Lower lobe of right lung (tissue), 2 donors: ENCODE results near the gene PVR. TPM values are rescaled to one million over a fixed set of nuclear protein-coding genes. Genes with fewer than 3 reads are reported as not detected.
"Not testable (repeated sequence)": the region's sequence is repeated elsewhere in the genome, so short reads cannot be mapped to it uniquely, and the experiment has no call there.

Experiments used
- ATAC-seq, 2 donors: fragments of 200-7000 bp; cut with Tn5 transposase; one replicate each; pipeline ENCODE4 v1.9.1; 2020 to 2022; ENCODE audit warnings: mild to moderate bottlenecking in 2 of 2, moderate library complexity in 2 of 2
- DNase-seq: peaks from one replicate; pipeline ENCODE4 v3.0.0-alpha.2; 2020
- H3K27ac ChIP-seq: fragments of 200-600 bp; one replicate; pipeline ENCODE4 v1.8.0; 2022
- H3K27me3 ChIP-seq: fragments of 200-600 bp; one replicate; pipeline ENCODE4 v1.8.0; 2022; ENCODE audit warnings: low read depth
- H3K36me3 ChIP-seq: fragments of 200-600 bp; one replicate; pipeline ENCODE4 v1.8.0; 2022; ENCODE audit warnings: mild to moderate bottlenecking
- H3K4me1 ChIP-seq: fragments of 200-600 bp; one replicate; pipeline ENCODE4 v1.8.0; 2022
- H3K4me3 ChIP-seq: fragments of 200-600 bp; one replicate; pipeline ENCODE4 v1.8.0; 2022; ENCODE audit warnings: mild to moderate bottlenecking
- H3K9me3 ChIP-seq: fragments of 200-600 bp; one replicate; pipeline ENCODE4 v1.8.0; 2022
- CTCF ChIP-seq: fragments of 200-600 bp; IDR thresholded peaks from one replicate; pipeline ENCODE4 v1.8.0; 2022; ENCODE audit warnings: antibody characterized with exemption, mild to moderate bottlenecking
- intact Hi-C: fragments of 100-400 bp; cut with DNase I; formaldehyde crosslinking; loops from one replicate; pipeline ENCODE4 v1.11.0; 2022
- total RNA-seq: library from RNA; stranded (reverse); fragmentation: NEBNext Ultra II Directional; extraction: Animal tissue kit (Norgen Biotek cat#: 25700); gene quantifications from one replicate; pipeline ENCODE4 v1.2.1, GENCODE V29; 2021
- donor health status: DM: no; HTN: yes; CAD: no; lungs with severe emphysema.

Gene PVR
- total RNA-seq, 1 donor from 2014 or later = 35.0 TPM

GRCh38 chr19:44704982-44705381 is 61.3 kb downstream of the PVR start:
- H3K9me3 ChIP-seq = no peaks in the 10 kb centered on the region
- intact Hi-C loops = no loop called here
- no peak for TF ChIP-seq CTCF
- H3K36me3 ChIP-seq = no peaks in the 10 kb centered on the region
- H3K4me3 ChIP-seq = no peak overlapping the region
- DNase-seq (no peak), ATAC-seq (no peak)
- H3K4me1 ChIP-seq = no peaks in the 10 kb centered on the region
- H3K27me3 ChIP-seq = peaks cover 5% of the 10 kb centered on the region
- no peak overlapping the region for H3K27ac ChIP-seq

- H3K27ac ChIP-seq = no peak overlapping the region
Observed at GRCh38 chr19:44705502-44706010, 61.8 kb downstream of the PVR start.

GRCh38 chr19:44706506-44707236 is 63.0 kb downstream of the PVR start:
- Histone ChIP-seq H3K4me3 (no peak overlapping the region), H3K36me3 (no peaks in the 10 kb centered on the region), H3K27me3 (peaks cover 5% of the 10 kb centered on the region), H3K9me3 (no peaks in the 10 kb centered on the region), H3K27ac (no peak overlapping the region), H3K4me1 (no peaks in the 10 kb centered on the region)
- intact Hi-C loops = no loop called here
- DNase-seq (no peak), ATAC-seq (no peak)
- TF ChIP-seq CTCF = no peak

More at GRCh38 chr19:44705502-44706010, 61.8 kb downstream of the PVR start:
- DNase-seq = no peak
- Histone ChIP-seq H3K4me1 (no peaks in the 10 kb centered on the region), H3K4me3 (no peak overlapping the region), H3K36me3 (no peaks in the 10 kb centered on the region), H3K27me3 (peaks cover 5% of the 10 kb centered on the region), H3K9me3 (no peaks in the 10 kb centered on the region)
- intact Hi-C loops = no loop called here
- no peak for ATAC-seq
- TF ChIP-seq CTCF = no peak

- H3K4me3 ChIP-seq = no peak overlapping the region
- no peaks in the 10 kb centered on the region for H3K4me1 ChIP-seq
- no peak overlapping the region for H3K27ac ChIP-seq
- no peak for TF ChIP-seq CTCF
- H3K27me3 ChIP-seq = peaks cover 2% of the 10 kb centered on the region
- intact Hi-C loops = no loop called here
- no peak for ATAC-seq
- no peak for DNase-seq
- no peaks in the 10 kb centered on the region for H3K36me3 ChIP-seq
- H3K9me3 ChIP-seq = no peaks in the 10 kb centered on the region
Observed at GRCh38 chr19:44707794-44708193, 64.1 kb downstream of the PVR start.

GRCh38 chr19:44708940-44709339 is 65.2 kb downstream of the PVR start:
- Histone ChIP-seq H3K4me3 (no peak overlapping the region), H3K27ac (no peak overlapping the region), H3K36me3 (no peaks in the 10 kb centered on the region), H3K4me1 (no peaks in the 10 kb centered on the region), H3K27me3 (no peaks in the 10 kb centered on the region), H3K9me3 (no peaks in the 10 kb centered on the region)
- intact Hi-C loops = no loop called here
- ATAC-seq (no peak), DNase-seq (no peak)
- no peak for TF ChIP-seq CTCF

- H3K27me3 ChIP-seq, intact Hi-C loops, H3K27ac ChIP-seq, H3K4me3 ChIP-seq, ATAC-seq, H3K4me1 ChIP-seq, H3K36me3 ChIP-seq, DNase-seq, H3K9me3 ChIP-seq: not testable (repeated sequence)
Observed at GRCh38 chr19:44709434-44710266, 65.9 kb downstream of the PVR start.
